Stimulated activated CD4-positive, alpha-beta T cell treated with anti-CD3 and anti-CD28 coated beads, Interleukin-4, amount 100 ng/mL, for 4 hours (primary cell): ENCODE data around the gene PSTPIP2.
"Not testable (repeated sequence)": the region's sequence is repeated elsewhere in the genome, so short reads cannot be mapped to it uniquely, and the experiment has no call there.

Source experiments
- DNase-seq, 2 experiments: peaks; one replicate each; pipeline ENCODE4 v3.0.0-alpha.2; 2020

Gene PSTPIP2

DNA sequence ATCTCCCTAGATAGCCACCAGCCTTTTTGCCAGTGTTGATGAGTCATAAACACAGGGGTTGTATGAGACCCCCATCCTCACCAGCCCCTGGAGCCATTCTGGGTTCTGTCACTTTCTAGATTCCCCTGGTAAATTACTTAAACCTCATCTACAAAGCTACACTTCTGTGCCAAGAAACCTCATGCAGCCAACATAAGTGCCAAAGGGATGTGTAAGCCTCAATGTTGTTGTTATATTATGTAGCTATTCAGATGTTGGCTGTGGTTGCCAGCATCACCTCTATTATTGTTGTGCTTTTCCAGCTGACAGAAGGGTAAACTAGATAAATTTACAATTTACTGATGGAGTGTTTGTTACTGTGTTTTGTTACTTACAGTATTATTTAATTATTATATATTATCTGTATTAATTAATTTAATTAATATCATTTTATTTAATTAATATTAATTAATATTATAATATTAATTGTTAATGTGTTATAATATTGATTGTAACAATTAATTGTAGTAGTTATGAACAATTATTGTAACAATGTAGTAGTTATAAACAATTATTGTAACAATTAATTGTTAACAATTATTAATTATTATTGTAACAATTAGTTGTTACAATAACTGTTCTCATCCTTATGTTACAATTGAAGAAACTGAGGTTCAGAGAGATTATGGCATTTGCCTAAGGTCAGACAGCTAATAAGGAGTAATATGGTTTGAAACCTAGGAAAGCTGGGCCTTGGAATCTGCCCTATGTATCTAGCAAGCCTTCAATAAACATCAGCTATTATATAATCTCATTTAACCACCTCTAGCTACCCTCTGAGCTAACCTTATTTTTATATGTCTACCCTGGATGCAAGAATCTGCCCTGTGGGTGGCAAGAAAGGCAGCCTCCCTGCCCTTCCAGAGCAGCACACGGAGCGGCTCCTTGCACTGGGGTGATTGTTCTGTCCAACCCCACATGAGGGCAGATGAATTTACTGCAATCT lies 36.1 kb downstream of the PSTPIP2 start:
- DNase-seq = no peak

- DNase-seq = no peak
Measured at GRCh38 chr18:46034230-46034629, 37.8 kb downstream of the PSTPIP2 start.

DNA sequence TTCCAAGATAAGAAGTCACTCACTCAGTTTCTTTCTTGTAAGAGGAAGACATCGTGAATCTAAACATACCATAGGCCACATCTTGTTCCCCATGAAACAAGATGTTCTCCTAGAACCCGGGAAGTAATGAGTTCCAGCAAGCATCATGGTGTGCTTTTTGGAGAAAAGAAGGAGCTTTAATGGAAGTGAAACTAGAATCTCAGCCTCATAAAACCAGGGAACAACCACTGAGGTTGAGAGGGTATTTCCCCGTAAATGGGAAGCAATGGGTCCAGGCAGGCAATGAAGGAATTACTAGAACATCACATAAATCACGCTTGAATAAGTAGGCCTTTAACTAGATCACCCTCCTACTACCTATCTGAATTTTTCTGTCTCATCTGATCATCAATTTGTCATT lies 40.3 kb downstream of the PSTPIP2 start:
- DNase-seq = no peak

- DNase-seq = no peak
Measured at GRCh38 chr18:46028536-46028891, 43.5 kb downstream of the PSTPIP2 start.

DNA sequence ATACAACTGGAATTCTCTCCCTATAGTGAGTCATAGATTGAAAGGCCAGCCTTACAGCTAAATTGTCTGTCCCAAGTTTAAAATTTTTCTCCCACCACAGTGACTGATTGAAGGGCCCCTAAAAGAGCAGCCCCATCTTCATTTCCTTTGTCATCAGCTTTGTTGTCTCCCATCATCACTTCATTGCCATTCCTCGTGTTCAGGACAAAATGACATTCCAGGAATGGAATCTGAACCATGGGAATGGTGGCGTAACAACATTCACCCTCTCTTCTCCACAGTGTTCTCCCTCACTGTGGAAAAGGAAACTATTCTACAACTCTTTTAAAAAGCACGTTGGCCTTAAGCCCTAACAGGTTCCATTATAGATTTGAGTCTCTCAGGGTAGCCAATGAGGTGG lies 52.1 kb downstream of the PSTPIP2 start:
- DNase-seq = no peak

DNA sequence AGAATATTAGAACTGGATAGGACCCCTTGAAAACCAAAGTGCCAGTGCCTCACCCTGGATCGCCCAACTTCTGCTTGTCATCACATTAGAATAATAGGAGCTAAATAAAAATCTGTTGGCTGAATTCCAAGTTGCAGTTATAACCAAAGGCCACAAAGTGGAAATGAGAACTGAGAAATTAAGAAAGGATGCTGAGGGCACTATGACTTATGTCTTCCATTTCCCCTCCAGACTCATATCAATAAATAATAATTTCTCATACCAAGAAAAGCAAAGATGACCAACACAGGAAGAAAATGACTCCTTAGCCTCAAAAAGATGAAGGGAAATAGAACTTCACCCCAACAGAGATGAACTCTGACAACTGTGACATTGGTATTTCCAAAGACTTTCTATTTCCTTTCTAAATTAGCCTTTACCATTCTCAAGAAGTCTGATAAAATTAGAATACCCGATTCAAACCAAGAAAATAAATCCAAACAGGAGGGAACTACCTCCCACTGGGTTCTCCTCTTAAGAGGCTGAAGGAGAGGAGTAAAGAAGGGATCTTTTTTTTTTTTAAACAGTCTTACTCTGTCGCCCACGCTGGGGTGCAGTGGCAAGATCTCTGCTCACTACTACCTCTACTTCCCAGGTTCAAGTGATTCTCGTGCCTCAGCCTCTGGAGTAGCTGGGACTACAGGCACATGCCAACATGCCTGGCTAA lies 58.4 kb downstream of the PSTPIP2 start:
- DNase-seq = no peak

DNA sequence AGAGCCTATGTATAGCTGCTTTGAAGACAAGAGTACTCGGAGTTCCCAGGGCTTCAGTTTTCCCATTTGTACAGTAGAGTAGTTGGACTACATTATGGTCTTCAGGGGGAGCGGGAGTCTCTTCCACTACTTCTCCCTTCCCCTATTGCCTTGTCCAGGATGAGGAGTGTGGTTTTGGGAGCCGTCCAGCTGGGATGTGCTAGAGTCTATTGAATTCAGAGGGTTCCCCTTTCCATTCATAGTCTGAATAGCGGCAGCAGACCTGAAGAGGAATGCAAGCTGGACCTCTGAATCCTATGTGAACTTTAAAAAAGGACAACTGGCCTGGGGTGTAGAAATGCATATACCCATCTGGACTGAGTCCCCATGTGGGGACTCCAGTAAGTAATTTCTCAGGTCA lies 61.4 kb downstream of the PSTPIP2 start:
- DNase-seq = no peak

- no peak for DNase-seq
Measured at GRCh38 chr18:46010050-46010449, 62.0 kb downstream of the PSTPIP2 start.

- no peak for DNase-seq
Measured at GRCh38 chr18:46009125-46009840, 62.8 kb downstream of the PSTPIP2 start.

DNA sequence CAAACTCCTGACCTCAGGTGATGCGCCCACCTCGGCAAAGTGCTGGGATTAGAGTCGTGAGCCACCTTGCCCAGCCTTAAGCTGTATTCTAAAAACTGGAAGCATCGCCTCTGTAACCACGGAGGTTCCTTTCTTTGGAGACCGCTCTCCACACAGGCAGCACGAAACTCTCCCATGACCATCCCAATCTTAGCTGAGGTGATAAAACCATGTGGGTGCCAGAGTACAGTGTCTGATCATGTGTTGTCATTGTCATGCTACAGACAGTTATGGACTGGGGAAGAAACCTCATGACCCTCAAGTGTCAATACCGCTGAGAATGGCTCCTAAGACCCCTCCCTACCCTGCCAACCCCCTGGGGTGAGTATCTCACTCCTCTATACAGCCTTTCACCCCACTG lies 63.5 kb downstream of the PSTPIP2 start:
- no peak for DNase-seq

GRCh38 chr18:46007165-46007564 lies 64.9 kb downstream of the PSTPIP2 start:
- no peak for DNase-seq

DNA sequence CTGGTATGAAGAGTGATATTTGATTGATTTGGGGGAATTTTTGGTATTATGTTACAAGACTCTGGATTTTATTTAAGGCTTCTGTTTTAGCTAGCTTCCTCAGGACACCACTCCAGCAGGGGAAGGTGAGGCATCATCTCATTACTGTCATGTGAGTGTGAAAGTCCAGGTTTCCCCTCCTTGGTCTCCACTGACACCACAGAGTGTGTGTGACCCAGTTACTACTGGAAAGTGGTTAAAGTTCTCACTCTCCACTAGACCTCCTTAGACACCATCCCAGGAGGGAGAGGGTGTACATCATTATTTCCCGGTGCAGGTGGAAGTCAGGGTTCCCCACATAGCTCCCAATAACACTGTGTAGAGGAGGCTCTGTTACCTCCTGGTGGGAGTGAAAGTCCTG lies 69.1 kb downstream of the PSTPIP2 start:
- no peak for DNase-seq

DNA sequence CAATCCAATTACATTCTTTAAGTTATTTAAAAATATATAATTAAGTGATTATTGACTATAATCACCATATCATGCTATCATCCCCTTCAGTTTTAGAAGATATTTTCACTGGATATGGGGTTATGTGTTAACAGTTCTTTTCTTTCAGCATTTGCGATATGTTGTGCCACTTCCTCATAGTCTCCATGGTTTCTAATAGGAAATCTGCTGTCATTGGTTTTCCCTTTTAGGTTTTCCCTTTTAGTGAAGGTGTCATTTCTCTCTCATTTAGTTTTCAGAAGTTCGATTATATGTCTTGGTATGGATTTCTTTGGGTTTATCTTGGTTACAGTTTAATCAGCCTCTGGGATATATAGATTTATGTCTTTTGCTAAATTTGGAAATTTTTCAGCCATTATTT lies 70.2 kb downstream of the PSTPIP2 start:
- DNase-seq = no peak

DNA sequence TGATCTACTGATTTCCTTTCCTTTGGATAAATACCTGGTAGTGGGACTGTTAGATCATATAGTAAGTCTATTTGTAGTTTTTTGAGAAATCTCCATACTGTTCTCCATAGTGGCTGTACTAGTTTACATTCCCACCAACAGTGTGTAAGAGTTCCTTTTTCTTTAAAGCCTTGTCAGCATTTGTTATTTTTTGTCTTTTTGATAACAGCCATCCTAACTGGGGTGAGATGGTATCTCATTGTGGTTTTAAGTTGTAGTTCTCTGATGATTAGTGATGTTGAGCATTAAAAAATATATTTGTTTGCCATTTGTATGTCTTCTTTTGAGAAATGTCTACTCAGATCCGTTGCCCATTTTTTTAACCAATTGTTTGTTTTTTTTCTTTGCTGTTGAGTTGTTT lies 71.0 kb downstream of the PSTPIP2 start:
- no peak for DNase-seq

GRCh38 chr18:45999536-45999935 lies 72.5 kb downstream of the PSTPIP2 start:
- DNase-seq = no peak

GRCh38 chr18:45998244-45998643 lies 73.8 kb downstream of the PSTPIP2 start:
- peak in 1 of 2 experiments; percentile 6 for DNase-seq

DNA sequence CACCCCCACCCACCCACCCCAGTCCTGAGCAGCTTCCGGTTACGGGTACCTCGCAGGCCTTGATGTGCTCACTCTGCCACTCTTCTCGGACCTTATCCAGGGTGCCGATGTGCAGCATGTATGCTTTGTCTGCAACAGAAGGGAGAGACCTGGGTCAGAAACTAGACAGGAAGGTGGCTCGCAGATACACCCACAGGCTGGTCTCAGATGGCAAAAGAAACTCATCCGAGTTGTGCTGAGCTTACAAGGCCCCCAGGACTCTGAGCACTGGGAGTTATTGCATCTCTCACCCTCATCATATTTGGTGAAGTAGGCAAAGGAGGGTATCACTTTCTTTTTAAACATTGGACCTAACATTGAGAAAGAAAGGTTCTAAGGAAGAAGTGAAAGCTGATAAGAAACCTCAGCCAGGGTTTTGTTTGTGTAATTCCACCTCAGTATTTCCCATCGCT lies 74.3 kb downstream of the PSTPIP2 start:
- DNase-seq = peak; percentile 4 to 7

GRCh38 chr18:45995461-45995860 lies 76.6 kb downstream of the PSTPIP2 start:
- no peak for DNase-seq

DNA sequence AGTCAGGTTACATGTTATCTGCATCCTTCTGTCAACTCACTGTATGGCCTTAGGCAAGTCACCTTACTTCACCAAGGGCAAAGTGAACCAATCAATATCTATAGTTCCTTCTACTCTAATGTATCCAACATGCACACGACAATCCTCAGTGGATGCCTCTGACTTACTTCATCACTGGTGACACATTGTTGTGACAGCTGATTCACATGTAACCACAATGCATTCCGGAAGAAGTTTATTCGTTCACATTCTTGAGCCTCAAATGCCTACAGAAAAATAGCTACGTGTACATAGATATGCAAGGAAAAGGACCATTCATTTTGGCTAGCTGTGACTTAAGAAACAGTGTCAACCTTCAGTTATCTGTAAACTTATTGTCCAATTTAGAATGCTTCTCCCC lies 78.6 kb downstream of the PSTPIP2 start:
- DNase-seq = no peak

- not testable (repeated sequence) for DNase-seq
Measured at GRCh38 chr18:45992527-45992926, 79.5 kb downstream of the PSTPIP2 start.

DNA sequence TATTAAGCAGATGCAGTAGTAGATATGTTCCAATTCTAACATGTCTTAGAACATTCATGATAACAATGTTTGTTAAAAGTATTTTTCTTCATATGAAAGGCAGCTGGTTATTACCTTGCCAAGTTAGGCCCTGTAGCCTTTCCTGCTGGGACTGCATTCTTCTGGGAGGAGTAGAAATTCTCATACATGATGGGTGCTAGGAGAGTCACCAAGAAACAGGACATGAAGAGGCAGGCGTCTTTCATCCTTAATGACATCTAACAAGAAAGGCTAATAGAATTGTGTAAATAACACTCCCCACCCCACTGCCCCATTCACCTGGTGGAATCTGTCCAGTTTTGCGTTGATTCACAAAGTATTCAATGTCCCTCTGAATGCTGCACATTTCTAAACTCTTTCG lies 80.3 kb downstream of the PSTPIP2 start:
- no peak for DNase-seq

GRCh38 chr18:45984546-45985235 lies 87.4 kb downstream of the PSTPIP2 start:
- DNase-seq = no peak

- DNase-seq = no peak
Measured at GRCh38 chr18:45981821-45982220, 90.2 kb downstream of the PSTPIP2 start.
